Suprapubic skin (tissue), 4 donors: Measurements from ENCODE around the gene TECPR2.
"Not testable (repeated sequence)": the region's sequence is repeated elsewhere in the genome, so short reads cannot be mapped to it uniquely, and the experiment has no call there.

Experiments
- EP300 ChIP-seq: sonication (generic); formaldehyde crosslinking; IDR thresholded peaks from one replicate; pipeline ENCODE4 v1.6.1; 2017; ENCODE audit warnings: antibody characterized with exemption
- POLR2A ChIP-seq, 2 donors: fragments of 450-650 bp; IDR thresholded peaks; one replicate each; pipeline ENCODE4 v1.6.1; 2017; ENCODE audit warnings: antibody characterized with exemption in 2 of 2, mild to moderate bottlenecking in 2 of 2, moderate library complexity in 2 of 2
- POLR2AphosphoS5 ChIP-seq, 3 donors: sonication (generic); formaldehyde crosslinking; IDR thresholded peaks; one replicate each; pipeline ENCODE4 v1.6.1; 2017; ENCODE audit warnings: antibody characterized with exemption in 3 of 3
- TF ChIP-seq, protein P1 (sequence below), 2 donors: fragments of 200-600 bp in 1 of 2; fragments of 450-650 bp in 1 of 2; sonication (generic) in 1 of 2; IDR thresholded peaks; one replicate each; pipeline ENCODE4 v1.5.1; 2016 to 2019; ENCODE audit warnings: antibody characterized with exemption in 2 of 2, mild to moderate bottlenecking in 1 of 2, moderate library complexity in 1 of 2

DNA sequence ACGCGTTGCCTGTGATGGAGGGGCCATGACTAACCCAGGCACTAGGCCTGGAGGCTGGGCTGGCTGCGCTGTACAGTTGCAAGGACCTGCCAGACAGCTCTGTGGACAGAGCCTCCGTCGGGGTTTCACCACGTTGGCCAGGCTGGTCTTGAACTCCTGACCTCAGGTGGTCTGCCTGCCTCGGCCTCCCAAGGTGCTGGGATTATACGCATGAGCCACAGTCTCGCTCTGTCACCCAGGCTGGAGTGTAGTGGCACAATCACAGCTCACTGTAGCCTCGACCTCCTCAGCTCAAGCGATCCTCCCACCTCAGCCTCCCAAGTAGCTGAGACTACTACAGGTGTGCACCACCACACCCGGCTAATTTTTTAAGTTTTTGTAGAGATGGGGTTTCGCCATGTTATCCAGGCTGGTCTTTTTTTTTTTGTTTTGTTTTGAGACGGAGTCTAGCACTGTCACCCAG is 178.3 kb downstream of the TECPR2 start:
- TF ChIP-seq, protein P1, sequence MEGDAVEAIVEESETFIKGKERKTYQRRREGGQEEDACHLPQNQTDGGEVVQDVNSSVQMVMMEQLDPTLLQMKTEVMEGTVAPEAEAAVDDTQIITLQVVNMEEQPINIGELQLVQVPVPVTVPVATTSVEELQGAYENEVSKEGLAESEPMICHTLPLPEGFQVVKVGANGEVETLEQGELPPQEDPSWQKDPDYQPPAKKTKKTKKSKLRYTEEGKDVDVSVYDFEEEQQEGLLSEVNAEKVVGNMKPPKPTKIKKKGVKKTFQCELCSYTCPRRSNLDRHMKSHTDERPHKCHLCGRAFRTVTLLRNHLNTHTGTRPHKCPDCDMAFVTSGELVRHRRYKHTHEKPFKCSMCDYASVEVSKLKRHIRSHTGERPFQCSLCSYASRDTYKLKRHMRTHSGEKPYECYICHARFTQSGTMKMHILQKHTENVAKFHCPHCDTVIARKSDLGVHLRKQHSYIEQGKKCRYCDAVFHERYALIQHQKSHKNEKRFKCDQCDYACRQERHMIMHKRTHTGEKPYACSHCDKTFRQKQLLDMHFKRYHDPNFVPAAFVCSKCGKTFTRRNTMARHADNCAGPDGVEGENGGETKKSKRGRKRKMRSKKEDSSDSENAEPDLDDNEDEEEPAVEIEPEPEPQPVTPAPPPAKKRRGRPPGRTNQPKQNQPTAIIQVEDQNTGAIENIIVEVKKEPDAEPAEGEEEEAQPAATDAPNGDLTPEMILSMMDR (IDR thresholded peaks at IDR 0.05): not testable (repeated sequence)
- not testable (repeated sequence) for TF ChIP-seq POLR2A (IDR thresholded peaks at IDR 0.05); POLR2AphosphoS5 (IDR thresholded peaks at IDR 0.05); EP300
